OCI-LY1 (cell line): ENCODE measurements around the gene LY6G5C.

ENCODE experiments used
- H2AFZ ChIP-seq: fragments of 200-600 bp; sonication (generic), shearing (Covaris generic); 2 replicates; pipeline ENCODE4 v1.6.0; 2014; ENCODE audit warnings: antibody characterized with exemption, mild to moderate bottlenecking, low read length
- H3F3A ChIP-seq: fragments of 200-600 bp; sonication (generic), shearing (Covaris generic); 2 replicates; pipeline ENCODE4 v1.6.0; 2014; ENCODE audit warnings: mild to moderate bottlenecking, antibody characterized with exemption, low read length, moderate library complexity; ENCODE audit not compliant: insufficient read depth
- H3K27ac ChIP-seq: fragments of 200-600 bp; sonication (generic); 2 replicates; pipeline ENCODE4 v1.5.1; 2014; ENCODE audit warnings: low read length, mixed run types, mild to moderate bottlenecking, low read depth; ENCODE audit not compliant: poor library complexity, severe bottlenecking
- H3K27me3 ChIP-seq: fragments of 200-600 bp; sonication (generic); 2 replicates; pipeline ENCODE4 v1.6.0; 2014; ENCODE audit warnings: antibody characterized with exemption, mild to moderate bottlenecking, low read length, moderate library complexity; ENCODE audit not compliant: insufficient read depth
- H3K36me3 ChIP-seq: fragments of 200-600 bp; sonication (generic); 2 replicates; pipeline ENCODE4 v1.6.1; 2014; ENCODE audit warnings: mild to moderate bottlenecking, antibody characterized with exemption, low read length, moderate library complexity, mixed read lengths; ENCODE audit not compliant: insufficient read depth
- H3K4me1 ChIP-seq: fragments of 200-600 bp; sonication (generic); 2 replicates; pipeline ENCODE4 v1.5.1; 2014; ENCODE audit warnings: mild to moderate bottlenecking, low read length, moderate library complexity; ENCODE audit not compliant: insufficient read depth, severe bottlenecking
- H3K4me2 ChIP-seq: fragments of 200-600 bp; sonication (generic), shearing (Covaris generic); 2 replicates; pipeline ENCODE4 v1.6.1; 2014; ENCODE audit warnings: low read length
- H3K4me3 ChIP-seq: fragments of 200-600 bp; sonication (generic); 2 replicates; pipeline ENCODE4 v1.5.1; 2014; ENCODE audit warnings: low read length, low read depth, mild to moderate bottlenecking, mixed read lengths; ENCODE audit not compliant: poor library complexity, severe bottlenecking
- H3K79me2 ChIP-seq: fragments of 200-600 bp; shearing (Covaris generic); 2 replicates; pipeline ENCODE4 v1.6.1; 2016; ENCODE audit warnings: mixed run types, low read length, mixed read lengths; ENCODE audit not compliant: insufficient read depth
- H3K9ac ChIP-seq: fragments of 200-600 bp; sonication (generic), shearing (Covaris generic); 2 replicates; pipeline ENCODE4 v1.6.1; 2014; ENCODE audit warnings: mild to moderate bottlenecking, low read length, mixed read lengths
- H3K9me2 ChIP-seq: fragments of 200-600 bp; sonication (generic), shearing (Covaris generic); 2 replicates; pipeline ENCODE4 v1.6.1; 2014; ENCODE audit warnings: low read depth, mild to moderate bottlenecking, low read length, mixed read lengths
- H3K9me3 ChIP-seq: fragments of 200-600 bp; shearing (Covaris generic); 2 replicates; pipeline ENCODE4 v1.6.1; 2014; ENCODE audit warnings: low read length, mixed read lengths
- H4K20me1 ChIP-seq: fragments of 200-600 bp; sonication (generic), shearing (Covaris generic); 2 replicates; pipeline ENCODE4 v1.6.0; 2016; ENCODE audit warnings: mild to moderate bottlenecking, low read length; ENCODE audit not compliant: insufficient read depth
- EZH2 ChIP-seq: fragments of 200-600 bp; sonication (generic), shearing (Covaris generic); IDR thresholded peaks from 2 replicates; pipeline ENCODE4 v1.8.0; 2017; ENCODE audit warnings: borderline replicate concordance, mixed run types, mild to moderate bottlenecking, antibody characterized with exemption, low read length, moderate library complexity, mixed read lengths
- TF ChIP-seq, protein P1 (sequence below): fragments of 200-600 bp; sonication (generic), shearing (Covaris generic); IDR thresholded peaks from 2 replicates; pipeline ENCODE4 v1.5.1; 2017; ENCODE audit warnings: mild to moderate bottlenecking, antibody characterized with exemption, low read length, moderate library complexity, mixed read lengths

LY6G5C gene

GRCh38 chr6:31689249-31690110 is 8.6 kb upstream of the LY6G5C start:
- H4K20me1 ChIP-seq, result no peaks in the 10 kb centered on the region
- no peaks in the 10 kb centered on the region for H3K79me2 ChIP-seq
- no peak overlapping the region for H3K4me2 ChIP-seq
- no peaks in the 10 kb centered on the region for H3F3A ChIP-seq
- H3K9ac ChIP-seq, result no peak overlapping the region
- no peak overlapping the region for H3K27ac ChIP-seq
- H3K4me1 ChIP-seq, result peaks cover 8% of the 10 kb centered on the region
- H3K9me2 ChIP-seq, result no peaks in the 10 kb centered on the region
- TF ChIP-seq, protein P1, sequence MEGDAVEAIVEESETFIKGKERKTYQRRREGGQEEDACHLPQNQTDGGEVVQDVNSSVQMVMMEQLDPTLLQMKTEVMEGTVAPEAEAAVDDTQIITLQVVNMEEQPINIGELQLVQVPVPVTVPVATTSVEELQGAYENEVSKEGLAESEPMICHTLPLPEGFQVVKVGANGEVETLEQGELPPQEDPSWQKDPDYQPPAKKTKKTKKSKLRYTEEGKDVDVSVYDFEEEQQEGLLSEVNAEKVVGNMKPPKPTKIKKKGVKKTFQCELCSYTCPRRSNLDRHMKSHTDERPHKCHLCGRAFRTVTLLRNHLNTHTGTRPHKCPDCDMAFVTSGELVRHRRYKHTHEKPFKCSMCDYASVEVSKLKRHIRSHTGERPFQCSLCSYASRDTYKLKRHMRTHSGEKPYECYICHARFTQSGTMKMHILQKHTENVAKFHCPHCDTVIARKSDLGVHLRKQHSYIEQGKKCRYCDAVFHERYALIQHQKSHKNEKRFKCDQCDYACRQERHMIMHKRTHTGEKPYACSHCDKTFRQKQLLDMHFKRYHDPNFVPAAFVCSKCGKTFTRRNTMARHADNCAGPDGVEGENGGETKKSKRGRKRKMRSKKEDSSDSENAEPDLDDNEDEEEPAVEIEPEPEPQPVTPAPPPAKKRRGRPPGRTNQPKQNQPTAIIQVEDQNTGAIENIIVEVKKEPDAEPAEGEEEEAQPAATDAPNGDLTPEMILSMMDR, result peak; percentile 61; the same call in 1 of the 2 replicates
- TF ChIP-seq EZH2, result no peak
- H2AFZ ChIP-seq, result no peak overlapping the region
- H3K27me3 ChIP-seq, result no peaks in the 10 kb centered on the region
- H3K36me3 ChIP-seq, result peaks cover 69% of the 10 kb centered on the region
- no peak overlapping the region for H3K4me3 ChIP-seq
- H3K9me3 ChIP-seq, result no peaks in the 10 kb centered on the region

DNA sequence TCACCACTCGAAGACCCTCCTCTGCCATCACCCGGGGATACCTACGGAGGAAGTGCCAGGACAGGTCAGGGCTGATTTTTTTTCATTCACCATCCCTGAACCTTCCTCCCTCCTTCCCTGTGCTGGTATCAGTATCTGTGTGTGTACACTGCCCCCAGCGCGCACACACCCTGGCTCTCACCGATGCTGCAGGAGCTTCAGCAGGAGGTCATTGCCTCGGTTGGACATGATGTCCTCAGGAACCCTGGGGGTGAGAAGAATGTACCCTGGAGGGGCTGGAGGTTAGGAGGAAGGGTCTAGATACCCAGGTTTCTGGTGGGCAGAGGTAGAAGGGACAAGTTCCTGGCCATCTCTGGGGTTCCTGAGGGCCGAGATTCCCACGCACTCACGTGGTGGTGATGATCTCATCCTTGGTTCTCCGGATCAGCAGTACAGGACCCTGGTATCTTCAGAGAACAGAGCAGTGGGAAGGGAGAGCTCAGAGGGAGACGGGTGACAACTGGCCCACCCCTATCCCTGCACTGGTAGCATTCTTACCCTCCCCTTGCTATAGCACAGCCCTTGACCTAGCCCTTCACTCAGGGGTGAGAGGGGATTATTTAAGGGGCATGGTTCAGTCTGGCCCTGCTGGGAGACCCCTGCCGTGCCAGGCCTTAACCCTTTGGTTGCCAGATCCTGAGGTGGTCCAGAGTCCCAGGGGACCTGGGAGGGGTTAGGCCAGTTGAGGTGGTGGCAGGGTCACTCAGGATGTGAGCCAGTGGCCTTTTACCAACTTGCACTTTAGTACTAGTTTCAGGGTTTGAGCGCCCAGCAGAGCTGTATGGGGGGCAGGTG is 7.2 kb upstream of the LY6G5C start:
- TF ChIP-seq, protein P1, result no peak
- no peak for TF ChIP-seq EZH2
- no peaks in the 10 kb centered on the region for H3K9me3 ChIP-seq
- no peak overlapping the region for H2AFZ ChIP-seq
- no peaks in the 10 kb centered on the region for H4K20me1 ChIP-seq
- no peaks in the 10 kb centered on the region for H3F3A ChIP-seq
- no peak overlapping the region for H3K4me2 ChIP-seq
- H3K79me2 ChIP-seq, result no peaks in the 10 kb centered on the region
- H3K9me2 ChIP-seq, result no peaks in the 10 kb centered on the region
- no peak overlapping the region for H3K9ac ChIP-seq
- H3K27me3 ChIP-seq, result no peaks in the 10 kb centered on the region
- peaks cover 56% of the 10 kb centered on the region for H3K36me3 ChIP-seq
- H3K27ac ChIP-seq, result no peak overlapping the region
- peaks cover 8% of the 10 kb centered on the region for H3K4me1 ChIP-seq
- no peak overlapping the region for H3K4me3 ChIP-seq

DNA sequence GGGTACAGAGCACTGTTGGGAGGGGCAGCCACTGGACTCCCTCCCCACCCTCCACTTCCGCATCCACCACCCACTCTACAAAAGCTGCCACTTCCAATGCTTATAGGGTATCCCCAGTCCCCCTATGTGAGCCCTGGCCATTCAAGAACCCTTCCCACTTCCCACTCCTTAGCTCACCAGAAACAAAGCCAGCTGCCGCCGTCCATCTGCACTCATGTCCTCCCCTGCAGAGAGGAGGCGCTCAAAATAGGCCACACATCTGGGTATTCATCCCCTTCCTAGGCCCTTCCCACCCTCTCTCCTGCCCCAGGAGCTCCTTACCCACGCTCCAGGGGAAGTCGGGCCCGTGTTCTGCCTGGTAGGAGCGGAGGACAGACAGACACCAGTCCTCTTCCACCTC is 6.5 kb upstream of the LY6G5C start:
- Histone ChIP-seq H3K79me2 (no peaks in the 10 kb centered on the region), H3K4me2 (no peak overlapping the region), H3K9me3 (no peaks in the 10 kb centered on the region), H3K27me3 (no peaks in the 10 kb centered on the region), H3K4me1 (peaks cover 8% of the 10 kb centered on the region), H4K20me1 (no peaks in the 10 kb centered on the region), H3K9me2 (no peaks in the 10 kb centered on the region), H2AFZ (no peak overlapping the region), H3K9ac (no peak overlapping the region), H3K4me3 (no peak overlapping the region), H3K36me3 (peaks cover 49% of the 10 kb centered on the region), H3K27ac (no peak overlapping the region), H3F3A (no peaks in the 10 kb centered on the region)
- TF ChIP-seq EZH2, result no peak
- TF ChIP-seq, protein P1, result no peak
